HUDEP-2 (cell line): ENCODE data around the gene CSRNP3.

Experiments
- DNase-seq, 76 experiments: peaks; one replicate each; lab custom pipeline; 2025; ENCODE audit not compliant: unreplicated experiment in 76 of 76; lab: John Stamatoyannopoulos, UW

The CSRNP3 gene

DNA sequence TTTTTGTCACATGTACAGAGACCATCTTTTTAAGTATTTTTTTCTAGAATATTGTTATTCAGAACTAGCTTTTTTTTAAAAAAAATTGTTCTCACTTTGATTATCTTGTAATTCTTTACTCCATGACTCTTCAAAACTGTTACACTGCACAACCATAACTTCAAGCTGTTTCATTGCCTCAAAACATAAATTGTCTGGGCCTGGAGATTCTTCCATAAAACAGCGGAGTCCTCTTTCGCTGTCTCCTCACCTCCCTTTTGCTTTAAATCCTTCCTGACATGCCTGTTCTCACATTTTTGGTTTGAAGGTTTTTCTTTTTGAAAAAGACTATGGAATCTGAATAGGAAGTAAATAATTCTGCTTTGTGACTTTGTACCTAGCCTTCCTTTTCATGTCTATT lies 197.9 kb downstream of the CSRNP3 start:
- no peak for DNase-seq

DNA sequence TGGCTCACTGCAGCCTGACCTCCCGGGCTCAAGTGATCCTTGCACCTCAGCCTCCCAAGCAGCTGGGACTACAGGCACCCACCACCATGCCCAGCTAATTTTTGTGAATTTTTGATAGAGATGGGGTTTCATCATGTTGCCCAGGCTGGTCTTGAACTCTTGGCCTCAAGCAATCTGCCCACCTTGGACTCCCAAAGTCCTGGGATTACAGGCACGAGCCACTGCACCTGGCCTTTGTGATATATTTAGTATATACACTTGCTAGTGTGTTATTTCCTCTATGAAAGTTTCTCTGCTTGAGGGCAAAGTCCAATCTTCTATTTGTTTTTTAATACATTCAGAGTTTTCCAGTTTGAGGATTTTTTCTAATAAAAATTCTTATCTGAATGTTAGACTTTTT lies 205.3 kb downstream of the CSRNP3 start:
- DNase-seq = no peak

DNA sequence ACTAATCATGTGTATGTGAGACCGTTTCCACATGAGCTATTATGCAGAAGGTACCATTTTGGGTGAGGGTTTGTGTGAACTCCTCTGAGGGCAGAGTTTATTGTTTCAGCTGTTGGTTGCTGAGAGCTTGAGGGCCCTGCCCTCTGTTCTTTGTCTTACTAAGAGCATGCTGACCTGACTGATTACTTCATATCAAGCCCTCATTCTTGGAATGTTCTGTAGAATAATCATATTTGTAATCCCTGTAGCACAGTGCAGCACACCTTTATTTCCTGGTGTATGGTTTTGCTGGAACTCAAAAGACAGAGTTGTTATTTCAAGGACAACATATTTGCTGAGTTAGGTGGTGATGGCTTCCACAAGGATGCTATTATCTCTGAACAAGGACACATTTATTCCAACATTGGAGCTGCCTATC lies 206.1 kb downstream of the CSRNP3 start:
- DNase-seq = no peak

DNA sequence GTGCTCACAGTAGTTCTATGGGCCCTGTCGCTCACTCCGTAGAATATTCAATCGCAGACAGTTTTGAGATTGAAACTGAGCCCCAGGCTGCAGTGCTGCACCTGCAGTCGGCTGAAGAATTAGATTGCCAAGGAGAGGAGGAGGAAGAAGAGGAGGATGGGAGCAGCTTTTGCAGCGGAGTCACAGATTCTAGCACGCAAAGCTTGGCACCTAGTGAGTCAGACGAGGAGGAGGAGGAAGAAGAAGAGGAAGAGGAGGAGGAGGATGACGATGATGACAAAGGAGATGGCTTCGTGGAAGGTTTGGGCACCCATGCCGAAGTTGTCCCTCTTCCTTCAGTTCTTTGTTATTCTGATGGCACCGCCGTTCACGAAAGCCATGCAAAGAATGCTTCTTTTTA lies 209.4 kb downstream of the CSRNP3 start:
- no peak for DNase-seq

DNA sequence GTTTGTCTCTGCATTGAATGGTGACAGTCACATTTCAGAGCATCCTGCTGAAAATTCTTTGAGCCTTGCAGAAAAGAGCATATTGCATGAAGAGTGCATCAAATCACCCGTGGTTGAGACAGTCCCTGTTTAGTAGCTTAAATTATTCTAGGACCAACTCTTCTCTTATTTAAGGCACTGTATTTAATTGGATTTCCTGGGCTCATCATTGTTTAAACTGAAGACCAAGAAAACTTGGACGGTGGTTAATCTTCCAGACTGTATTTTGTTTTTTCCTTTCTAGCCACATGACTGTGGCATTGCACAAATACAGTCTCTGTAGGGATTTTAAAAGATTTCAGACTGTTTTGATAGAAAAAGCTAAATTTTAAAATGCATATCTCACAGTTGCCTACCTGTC lies 210.1 kb downstream of the CSRNP3 start:
- no peak for DNase-seq

DNA sequence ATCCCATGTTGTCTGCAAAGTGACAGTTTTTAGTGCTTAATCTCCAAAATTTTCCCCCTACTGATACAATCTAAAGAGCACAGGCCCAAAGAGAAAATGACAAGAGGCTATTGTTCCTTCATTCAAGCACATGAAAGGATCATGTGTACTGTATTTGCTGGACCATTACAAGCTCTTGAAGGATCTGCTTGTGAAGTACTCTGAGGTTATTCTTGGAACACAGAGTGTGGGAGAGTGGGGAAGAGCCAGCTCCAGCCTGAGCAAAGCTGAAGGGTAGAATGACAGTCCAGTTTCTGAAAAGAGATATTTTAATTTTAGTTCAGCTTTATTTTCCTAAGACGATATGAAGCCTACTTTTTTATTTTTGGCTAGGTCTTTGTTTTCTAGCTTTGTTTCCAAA lies 212.3 kb downstream of the CSRNP3 start:
- no peak for DNase-seq

DNA sequence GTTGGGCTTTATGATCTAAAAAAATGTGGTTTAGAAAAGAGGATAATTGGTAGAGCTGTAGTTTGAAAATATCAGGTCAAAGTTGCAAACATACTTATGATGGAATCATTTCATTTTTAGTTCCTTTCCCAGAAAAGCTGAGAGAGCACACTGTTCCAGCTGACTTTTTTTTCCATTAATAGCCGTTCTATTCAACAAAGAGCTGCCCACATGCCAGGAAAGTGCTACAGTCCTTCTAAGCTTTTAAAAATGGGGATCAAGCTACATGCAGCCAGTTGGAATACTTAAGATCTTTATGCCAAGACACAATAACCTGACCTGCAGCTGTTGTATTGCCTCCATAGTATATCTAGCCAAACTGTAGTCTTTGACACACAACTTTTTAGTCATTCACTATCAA lies 213.0 kb downstream of the CSRNP3 start:
- DNase-seq = no peak

DNA sequence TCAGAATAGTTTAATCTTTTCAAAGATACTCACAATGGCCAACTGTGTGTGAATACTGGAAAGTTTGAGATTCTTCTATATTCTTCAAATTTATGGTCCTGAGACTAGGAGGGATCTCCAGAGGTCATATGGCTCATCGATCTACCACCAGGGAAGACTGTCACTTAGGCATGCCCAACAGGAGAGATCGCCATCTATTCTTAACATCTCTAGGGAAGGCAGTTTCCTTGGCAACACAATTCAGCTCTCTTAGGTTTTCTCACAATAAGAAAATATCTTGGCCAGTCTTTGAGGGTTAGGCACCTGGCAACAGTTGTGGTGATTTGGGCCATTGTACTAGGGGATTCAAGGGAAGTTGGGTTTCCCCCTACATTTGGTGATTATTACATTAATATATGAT lies 217.3 kb downstream of the CSRNP3 start:
- no peak for DNase-seq

DNA sequence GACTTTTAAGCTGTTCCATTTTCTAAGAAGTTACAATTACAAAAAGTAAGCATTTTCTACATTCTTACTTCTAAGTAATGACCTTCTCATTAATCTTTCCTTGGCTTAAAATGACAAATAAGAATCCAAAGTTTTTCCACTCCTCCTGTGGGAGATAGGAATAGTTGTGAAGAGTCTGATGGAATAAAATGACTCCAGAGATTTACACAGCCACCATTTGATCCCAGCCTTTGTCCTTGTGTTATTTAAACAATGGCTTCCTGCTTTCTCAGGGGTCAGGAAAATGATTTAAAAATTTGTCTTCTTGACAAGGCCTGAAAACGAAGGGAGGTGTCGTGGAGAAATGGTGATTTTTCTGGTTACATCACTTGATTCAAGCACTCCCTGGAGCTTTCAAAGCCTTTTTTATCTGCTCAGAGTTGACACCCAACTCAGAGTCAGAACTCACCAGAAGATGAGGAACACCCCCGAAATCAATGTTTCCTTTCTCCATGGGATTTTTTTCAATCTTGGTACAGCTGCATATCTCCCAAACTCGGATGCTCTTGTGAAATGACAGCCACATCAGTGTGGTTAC lies 218.0 kb downstream of the CSRNP3 start:
- no peak for DNase-seq

DNA sequence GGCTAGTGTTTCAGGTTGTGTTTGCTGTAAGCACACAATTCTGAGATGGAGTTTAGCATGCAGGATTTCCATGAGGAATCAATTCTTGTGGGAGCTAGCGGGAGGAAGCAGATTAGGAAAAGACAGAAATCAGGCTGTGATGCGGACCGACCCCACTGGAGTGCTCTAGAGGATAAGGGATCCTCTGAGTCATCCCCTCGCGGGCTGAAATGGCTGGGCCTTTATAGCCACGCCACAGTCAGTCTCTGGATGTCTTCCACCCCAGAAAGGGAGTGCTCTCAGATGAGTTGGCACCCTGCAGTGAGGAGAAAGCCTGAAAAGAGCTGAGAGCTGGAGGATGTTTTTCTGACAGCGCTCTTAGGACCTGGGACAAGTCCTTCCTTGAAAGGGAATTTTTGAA lies 222.1 kb downstream of the CSRNP3 start:
- DNase-seq = no peak

DNA sequence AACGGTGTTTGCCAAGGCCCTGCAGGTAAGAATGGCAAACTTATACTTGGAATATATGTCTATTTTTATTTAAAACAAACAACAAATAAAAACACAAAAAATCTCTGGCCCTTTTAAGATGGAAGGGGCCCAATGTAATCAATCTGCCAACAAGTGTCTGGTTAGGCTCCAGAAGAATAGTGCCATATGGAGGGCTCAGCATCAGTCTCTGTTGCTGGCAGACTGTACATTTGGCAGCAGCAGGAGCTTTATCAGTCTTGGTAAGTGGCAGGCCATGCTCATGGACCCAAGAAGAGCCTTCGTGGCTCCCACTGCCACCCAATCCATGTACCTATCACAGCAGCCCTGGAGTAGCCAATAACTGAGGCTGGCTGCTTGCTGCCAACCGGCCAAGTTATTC lies 223.4 kb downstream of the CSRNP3 start:
- DNase-seq = no peak

DNA sequence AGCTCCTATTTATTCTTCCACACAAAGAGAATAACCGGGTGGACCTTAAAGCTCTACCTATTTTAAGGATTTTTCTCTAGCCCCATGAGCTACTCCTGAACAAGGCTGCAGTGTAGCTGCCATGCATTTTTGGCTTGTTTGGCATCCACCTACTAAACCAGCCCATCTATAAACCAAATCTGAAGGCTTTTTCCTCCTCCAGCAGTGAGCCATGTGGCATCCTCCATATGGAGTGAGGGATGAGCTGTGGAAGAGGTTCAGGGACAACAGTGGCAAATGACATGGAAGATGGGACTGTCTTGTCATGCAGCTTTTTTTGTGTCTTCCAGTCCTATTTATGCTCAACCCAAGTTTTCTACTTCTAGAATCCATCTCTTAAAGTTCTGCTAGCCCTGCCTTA lies 224.3 kb downstream of the CSRNP3 start:
- DNase-seq = no peak

DNA sequence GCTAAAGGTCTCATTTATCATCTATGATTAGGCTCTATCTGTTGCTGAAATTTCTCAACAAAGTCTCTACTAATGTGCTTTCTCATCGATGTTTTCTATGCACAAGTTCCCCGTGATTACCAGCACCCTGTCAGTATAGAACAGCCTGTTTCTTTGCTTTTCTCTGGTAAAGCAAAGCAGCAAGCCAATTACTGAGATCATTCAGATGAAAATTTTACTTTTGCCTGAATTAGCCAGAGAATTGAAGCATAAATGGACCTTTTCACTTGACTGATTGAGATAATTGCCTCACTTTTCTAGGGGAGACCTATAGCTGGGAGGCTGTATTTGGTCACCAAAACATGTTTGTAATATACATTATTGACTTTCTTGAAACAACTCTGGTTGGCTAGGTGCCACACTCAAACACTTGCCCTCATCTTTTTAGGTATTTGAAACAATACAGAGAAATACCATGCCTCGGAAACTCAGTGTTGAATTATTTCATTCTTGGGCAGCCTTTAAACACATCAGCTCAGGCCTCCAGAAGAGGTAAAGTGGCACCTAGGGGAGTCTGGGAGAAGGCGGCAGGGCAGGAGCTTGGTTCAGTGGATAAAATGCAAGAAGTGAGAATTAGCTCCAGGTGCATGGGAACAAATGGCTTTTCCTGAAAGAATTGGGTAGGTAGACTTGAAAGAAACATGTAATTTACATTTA lies 228.4 kb downstream of the CSRNP3 start:
- DNase-seq = no peak

DNA sequence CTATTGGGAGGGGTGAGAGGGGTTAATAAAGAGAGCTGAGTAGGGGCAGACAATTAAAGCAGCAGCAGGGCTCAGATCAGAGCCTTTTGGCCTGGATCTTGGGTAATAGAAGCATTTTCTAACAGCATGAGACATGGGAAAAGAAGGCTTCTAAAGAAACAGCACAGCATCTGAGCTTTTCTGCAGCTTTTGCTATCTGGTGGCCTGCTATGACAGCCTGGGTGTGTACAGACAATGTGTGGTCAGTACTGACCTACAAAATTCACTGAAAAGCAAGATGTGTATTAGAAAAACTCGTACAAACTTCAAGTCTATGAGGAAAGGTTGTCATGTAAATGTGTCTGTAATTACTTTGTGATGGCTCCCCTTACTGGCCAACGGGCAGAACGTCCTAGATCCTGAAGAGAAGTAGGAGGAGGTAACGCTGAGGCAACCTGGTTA lies 229.0 kb downstream of the CSRNP3 start:
- DNase-seq = peak in 8 of 76 experiments; percentile 0 to 15 (median 6)

DNA sequence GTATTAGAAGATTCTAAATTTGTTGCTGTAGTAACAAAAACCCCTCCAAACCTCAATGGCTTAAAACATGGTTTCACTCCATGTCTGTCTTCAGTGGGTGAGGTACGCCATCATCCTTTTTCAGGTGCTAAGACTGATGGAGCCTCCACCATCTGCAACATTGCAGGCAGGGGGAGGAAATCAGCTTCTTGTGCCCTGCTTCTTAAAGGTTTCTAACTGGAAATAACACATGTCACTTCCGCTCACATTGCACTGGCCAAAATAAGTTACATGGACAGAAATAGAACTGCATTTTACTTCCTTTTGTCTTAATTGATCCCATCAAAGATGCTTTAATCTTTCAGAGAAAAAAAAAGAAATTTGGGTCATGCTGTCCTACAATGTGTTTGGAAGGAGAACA lies 230.4 kb downstream of the CSRNP3 start:
- no peak for DNase-seq

DNA sequence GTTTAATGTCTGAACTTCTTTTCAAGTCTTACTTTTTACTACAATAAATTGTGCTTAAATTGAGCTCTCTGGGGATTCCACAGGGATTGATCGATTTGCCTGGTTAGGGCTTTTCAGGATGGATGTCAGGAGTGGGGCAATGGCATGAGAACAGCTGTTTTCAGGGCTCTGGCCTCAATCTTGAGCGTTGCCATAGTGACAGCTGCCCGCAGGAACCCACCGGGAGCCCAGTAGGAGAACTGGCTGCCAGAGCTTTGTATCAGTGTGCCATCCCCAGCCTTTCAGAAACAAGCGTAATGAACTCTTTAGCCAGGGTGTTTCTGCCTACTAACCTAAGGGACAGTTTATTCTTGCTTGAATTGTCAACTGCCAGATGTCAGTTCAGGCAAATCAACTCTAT lies 231.0 kb downstream of the CSRNP3 start:
- no peak for DNase-seq

DNA sequence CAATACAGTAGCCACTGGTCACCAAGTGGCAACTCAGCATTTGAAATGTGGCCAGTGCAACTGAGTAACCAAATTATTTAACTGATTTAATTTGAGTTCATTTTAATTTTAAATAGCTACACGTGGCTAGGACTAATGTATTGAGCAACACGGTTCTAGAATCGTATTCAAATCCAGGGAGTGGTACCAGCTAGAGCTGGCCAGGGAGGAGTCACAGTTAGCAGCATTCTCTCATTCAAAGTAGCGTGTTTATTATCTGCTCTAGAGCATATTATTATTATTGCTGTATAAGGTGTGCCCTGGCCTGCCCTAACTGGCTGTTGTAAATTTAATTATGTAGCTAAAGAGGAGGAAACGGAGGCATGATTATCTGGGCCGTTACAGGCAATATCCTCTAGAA lies 231.6 kb downstream of the CSRNP3 start:
- DNase-seq = no peak

DNA sequence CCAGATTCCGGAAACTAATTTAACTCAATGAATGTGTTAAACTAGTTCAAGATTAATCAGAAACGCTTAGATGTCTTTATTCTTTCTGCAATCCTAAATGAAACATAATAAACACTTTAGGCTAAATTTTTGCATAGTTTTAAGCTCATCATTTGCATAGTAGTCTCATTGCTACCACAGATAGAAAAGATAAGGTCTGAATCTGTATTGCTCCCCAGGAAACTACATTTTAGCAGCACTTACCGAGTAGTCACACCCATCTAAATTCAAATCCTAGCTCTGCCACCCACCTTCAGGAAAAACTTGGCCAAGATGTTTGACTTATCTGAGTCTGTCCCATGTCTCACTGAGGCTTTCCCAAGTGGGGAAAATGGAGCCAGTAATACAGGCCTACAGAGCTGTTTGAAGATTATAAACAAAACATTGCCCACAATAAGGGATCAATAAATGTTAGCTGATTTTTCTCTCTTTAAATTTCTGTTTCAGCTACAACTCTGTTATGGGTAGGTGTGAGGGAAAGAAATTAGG lies 237.5 kb downstream of the CSRNP3 start:
- DNase-seq = no peak

DNA sequence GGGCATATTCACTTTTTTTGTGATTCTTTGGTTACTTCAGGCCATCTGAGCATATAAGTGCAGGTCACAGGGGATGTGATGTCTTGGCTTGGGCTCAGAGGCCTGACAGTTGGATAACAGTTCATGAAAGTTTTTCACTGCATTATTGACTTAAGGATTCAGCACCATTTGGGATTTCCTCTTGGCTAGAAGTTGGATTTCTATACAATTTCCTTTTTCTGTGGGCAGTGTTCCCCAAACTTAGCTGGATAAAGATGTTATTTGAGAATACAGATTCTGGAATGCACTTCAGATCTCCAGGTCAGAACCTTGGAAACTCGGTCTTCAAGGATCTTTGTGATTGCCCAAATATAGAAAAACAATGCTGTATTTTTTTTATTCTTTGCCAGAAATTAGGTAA lies 246.6 kb downstream of the CSRNP3 start:
- DNase-seq = no peak

DNA sequence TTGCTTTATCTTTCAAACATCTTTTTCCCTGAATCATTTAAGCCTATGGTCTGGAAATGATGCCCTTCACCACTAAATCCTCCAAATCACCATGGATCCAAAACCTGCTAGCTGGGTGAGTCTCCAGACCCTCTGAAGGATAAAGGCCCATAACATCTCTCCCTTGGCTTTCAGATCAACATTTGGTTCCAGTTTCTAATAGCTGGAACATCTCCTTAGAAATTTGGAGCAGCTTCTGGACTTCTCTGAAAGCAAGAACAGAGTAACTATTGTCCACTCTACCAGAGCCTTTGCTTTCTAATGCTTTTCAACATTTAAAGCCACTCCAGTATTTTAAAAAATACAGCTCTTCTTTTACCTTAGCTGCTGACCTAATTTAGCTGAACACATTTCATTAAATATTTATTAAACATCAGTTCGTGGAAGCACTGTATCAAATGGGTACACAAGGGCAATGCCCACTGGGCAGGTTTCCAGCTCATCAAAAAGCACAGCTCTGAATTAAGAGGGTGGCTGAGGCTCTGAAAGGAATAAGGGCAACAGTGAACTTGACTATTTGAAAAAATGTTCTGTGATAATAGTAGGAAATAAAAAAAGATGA lies 249.2 kb downstream of the CSRNP3 start:
- DNase-seq = no peak

DNA sequence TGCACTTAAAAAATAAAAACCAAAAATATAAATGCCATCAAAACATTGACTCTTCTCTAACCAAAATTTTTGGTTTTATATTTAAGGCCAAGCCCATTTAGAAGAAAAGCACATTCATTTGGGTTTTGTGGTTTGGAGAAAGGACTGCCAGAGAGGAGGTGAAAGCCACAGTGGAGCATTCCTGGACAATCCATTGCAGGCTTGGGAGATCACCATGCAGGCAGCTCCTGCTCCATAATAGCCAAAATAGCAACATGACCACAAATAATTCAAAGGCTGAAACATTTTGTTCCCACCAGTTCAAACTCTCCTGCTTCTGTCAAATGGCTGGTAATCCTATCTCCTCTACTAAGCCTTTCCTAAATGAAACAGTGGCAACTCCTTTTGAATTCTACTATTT lies 251.0 kb downstream of the CSRNP3 start:
- no peak for DNase-seq

DNA sequence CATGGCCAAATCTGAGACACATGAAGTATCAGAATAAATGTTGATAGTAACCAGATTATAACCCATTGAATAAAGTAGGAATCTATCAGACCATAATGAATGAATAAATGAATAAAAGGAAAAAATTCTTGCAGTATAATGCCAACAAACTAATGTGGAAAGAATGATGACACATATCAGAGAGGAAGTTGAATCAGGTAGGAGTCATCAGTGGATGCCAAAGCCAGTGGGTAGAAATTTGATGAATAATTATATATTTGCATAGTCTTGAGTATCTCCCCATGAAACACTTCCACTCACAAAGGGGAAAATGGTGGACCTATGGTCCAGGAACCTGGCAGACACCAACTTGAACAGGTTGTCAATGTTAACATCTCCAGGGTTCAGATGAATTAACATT lies 255.9 kb downstream of the CSRNP3 start:
- DNase-seq = no peak
